HL-60 (cell line): ENCODE data around the gene IGFBP3.

Source experiments
- GABPA ChIP-seq: IDR thresholded peaks from 2 replicates; pipeline ENCODE4 v1.6.1; 2012; ENCODE audit warnings: low read depth
- POLR2AphosphoS5 ChIP-seq: IDR thresholded peaks from 2 replicates; pipeline ENCODE4 v1.6.1; 2012; ENCODE audit warnings: low read depth
- SPI1 ChIP-seq: IDR thresholded peaks from 2 replicates; pipeline ENCODE4 v1.6.1; 2012; ENCODE audit warnings: low read depth, mild to moderate bottlenecking, borderline replicate concordance
- TF ChIP-seq, protein P1 (sequence below): IDR thresholded peaks from one replicate; pipeline ENCODE4 v1.5.1; 2011; ENCODE audit warnings: low read length, control low read depth, inconsistent platforms; ENCODE audit not compliant: insufficient read depth
- TF ChIP-seq, protein P2 (sequence below): IDR thresholded peaks from 2 replicates; pipeline ENCODE4 v1.6.1; 2012; ENCODE audit warnings: low read depth; ENCODE audit not compliant: insufficient replicate concordance

DNA sequence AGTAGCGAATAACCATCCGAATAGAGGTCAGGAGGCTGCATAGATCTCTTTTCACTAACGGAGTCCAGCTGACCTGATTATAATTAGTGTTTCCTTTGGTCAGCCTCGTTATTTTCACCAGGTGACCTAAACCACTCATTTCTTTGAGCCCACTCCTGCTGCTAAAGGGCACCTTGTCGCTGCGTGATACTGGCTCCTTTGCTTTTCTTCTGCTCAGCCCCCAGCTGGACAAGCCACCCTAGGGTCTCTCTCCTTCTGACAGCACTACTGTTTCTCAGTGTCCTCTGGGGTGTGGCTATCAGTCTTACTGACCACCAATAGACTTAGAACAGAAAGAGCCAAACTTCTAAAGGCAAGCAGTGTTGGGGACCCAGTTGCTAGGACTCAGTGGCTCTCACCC lies 2.7 kb upstream of the IGFBP3 start:
- TF ChIP-seq SPI1 (no peak), POLR2AphosphoS5 (no peak), GABPA (no peak)
- TF ChIP-seq, protein P1, sequence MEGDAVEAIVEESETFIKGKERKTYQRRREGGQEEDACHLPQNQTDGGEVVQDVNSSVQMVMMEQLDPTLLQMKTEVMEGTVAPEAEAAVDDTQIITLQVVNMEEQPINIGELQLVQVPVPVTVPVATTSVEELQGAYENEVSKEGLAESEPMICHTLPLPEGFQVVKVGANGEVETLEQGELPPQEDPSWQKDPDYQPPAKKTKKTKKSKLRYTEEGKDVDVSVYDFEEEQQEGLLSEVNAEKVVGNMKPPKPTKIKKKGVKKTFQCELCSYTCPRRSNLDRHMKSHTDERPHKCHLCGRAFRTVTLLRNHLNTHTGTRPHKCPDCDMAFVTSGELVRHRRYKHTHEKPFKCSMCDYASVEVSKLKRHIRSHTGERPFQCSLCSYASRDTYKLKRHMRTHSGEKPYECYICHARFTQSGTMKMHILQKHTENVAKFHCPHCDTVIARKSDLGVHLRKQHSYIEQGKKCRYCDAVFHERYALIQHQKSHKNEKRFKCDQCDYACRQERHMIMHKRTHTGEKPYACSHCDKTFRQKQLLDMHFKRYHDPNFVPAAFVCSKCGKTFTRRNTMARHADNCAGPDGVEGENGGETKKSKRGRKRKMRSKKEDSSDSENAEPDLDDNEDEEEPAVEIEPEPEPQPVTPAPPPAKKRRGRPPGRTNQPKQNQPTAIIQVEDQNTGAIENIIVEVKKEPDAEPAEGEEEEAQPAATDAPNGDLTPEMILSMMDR = no peak
- TF ChIP-seq, protein P2, sequence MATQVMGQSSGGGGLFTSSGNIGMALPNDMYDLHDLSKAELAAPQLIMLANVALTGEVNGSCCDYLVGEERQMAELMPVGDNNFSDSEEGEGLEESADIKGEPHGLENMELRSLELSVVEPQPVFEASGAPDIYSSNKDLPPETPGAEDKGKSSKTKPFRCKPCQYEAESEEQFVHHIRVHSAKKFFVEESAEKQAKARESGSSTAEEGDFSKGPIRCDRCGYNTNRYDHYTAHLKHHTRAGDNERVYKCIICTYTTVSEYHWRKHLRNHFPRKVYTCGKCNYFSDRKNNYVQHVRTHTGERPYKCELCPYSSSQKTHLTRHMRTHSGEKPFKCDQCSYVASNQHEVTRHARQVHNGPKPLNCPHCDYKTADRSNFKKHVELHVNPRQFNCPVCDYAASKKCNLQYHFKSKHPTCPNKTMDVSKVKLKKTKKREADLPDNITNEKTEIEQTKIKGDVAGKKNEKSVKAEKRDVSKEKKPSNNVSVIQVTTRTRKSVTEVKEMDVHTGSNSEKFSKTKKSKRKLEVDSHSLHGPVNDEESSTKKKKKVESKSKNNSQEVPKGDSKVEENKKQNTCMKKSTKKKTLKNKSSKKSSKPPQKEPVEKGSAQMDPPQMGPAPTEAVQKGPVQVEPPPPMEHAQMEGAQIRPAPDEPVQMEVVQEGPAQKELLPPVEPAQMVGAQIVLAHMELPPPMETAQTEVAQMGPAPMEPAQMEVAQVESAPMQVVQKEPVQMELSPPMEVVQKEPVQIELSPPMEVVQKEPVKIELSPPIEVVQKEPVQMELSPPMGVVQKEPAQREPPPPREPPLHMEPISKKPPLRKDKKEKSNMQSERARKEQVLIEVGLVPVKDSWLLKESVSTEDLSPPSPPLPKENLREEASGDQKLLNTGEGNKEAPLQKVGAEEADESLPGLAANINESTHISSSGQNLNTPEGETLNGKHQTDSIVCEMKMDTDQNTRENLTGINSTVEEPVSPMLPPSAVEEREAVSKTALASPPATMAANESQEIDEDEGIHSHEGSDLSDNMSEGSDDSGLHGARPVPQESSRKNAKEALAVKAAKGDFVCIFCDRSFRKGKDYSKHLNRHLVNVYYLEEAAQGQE = no peak
